VCaP (cell line): Measurements from ENCODE around the gene CBX6.

ENCODE experiments used
- H3K27ac ChIP-seq: fragments of 450-650 bp; 2 replicates; pipeline ENCODE4 v1.5.1; 2017
- CTCF ChIP-seq: fragments of 450-650 bp; conservative IDR thresholded peaks from 2 replicates; pipeline ENCODE4 v1.5.1; 2017; ENCODE audit warnings: mild to moderate bottlenecking, moderate library complexity

Gene CBX6

DNA sequence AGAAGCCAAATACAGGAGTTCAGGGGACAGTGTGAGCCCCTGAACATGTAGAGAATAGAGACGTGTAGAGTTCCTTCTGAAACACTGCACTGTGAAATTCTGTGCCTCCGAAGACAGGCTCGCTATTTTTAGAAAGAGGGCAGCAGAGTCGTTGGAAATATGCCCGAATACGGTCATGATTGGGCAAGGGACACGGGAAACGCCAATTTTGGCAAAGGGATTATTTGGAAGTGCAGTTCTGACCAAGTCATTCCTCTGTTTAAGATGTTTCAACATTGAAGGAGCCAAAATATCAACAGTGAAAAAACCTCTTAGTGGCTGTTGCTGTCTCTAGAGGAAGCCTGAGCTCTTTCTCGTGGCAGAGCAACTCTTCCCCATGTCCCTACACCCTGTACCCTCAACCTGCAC, 9.5 kb upstream of the CBX6 start:
- peak overlapping the region; percentile 45 for H3K27ac ChIP-seq
- TF ChIP-seq CTCF, result no peak

DNA sequence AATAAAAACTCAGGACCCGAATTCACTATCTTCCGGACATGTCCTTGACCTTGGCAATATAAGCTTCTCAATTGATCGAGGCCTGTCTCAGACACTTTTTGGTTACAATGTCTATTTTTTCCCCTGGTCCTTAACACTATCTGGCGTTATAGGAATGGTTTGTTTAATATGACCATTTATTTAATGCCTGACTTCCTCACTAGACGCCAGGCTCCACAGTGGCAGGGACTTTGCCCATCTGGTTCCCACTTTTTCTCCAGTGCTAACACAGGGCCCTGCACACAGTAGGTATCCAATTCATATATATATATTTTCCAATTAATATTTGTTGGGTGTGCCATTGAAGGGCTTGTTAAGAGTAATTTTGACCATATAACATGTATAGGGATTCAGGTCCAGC, 7.9 kb upstream of the CBX6 start:
- no peak overlapping the region for H3K27ac ChIP-seq

DNA sequence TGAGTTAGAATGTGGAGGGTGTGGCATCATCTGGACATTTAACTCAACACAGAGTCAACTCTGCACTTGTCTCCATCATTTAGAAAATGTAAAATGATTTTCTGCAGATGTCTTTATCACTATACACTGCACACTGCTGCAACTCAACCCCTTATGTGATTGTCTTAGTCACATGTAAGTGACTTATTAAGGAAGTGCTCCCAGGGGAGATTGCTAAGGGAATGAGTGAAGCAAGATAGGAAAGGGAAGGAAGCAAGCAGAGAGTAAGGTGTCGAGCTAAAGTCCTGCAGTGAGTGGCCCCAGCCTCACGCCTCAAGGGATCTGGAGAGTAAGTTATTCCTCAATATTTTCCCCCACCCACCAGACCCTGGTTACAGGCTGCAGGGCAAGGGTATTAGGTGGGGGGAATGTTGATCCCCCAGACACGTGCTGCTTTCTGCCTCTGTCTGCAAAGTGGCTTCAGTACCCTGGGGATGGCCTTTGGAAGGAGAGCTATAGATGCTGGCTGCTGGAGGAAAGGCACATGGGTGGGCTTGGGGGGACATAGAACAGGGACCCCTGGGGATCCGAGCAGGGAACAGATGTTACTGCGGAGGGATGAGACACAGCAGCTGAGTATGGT, 7.2 kb upstream of the CBX6 start:
- no peak overlapping the region for H3K27ac ChIP-seq
- TF ChIP-seq CTCF, result no peak

More for the DNA sequence above, 7.9 kb upstream of the CBX6 start:
- TF ChIP-seq CTCF, result no peak

DNA sequence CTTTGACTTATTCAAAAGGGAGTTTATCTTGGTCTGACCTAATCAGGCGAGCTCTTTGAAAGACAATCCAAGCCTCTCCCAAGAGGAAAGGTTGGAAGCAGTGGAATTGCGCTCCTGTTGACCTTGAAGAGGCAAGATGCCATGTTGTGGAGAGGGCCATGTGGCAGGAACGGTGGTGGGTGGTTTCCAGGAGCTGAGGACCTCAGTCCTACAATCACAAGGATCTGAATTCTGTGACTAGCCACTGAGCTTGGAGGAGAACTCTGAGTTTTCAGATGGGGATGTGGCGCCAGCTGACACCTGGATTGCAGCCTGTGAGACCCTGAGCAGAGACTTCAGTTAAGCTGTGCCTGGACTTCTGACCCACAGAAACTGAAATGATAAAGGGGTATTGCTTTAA, 6.0 kb upstream of the CBX6 start:
- no peak overlapping the region for H3K27ac ChIP-seq
- TF ChIP-seq CTCF, result no peak

GRCh38 chr22:38874529-38875222, 2.7 kb upstream of the CBX6 start:
- TF ChIP-seq CTCF, result no peak
- H3K27ac ChIP-seq, result no peak overlapping the region

DNA sequence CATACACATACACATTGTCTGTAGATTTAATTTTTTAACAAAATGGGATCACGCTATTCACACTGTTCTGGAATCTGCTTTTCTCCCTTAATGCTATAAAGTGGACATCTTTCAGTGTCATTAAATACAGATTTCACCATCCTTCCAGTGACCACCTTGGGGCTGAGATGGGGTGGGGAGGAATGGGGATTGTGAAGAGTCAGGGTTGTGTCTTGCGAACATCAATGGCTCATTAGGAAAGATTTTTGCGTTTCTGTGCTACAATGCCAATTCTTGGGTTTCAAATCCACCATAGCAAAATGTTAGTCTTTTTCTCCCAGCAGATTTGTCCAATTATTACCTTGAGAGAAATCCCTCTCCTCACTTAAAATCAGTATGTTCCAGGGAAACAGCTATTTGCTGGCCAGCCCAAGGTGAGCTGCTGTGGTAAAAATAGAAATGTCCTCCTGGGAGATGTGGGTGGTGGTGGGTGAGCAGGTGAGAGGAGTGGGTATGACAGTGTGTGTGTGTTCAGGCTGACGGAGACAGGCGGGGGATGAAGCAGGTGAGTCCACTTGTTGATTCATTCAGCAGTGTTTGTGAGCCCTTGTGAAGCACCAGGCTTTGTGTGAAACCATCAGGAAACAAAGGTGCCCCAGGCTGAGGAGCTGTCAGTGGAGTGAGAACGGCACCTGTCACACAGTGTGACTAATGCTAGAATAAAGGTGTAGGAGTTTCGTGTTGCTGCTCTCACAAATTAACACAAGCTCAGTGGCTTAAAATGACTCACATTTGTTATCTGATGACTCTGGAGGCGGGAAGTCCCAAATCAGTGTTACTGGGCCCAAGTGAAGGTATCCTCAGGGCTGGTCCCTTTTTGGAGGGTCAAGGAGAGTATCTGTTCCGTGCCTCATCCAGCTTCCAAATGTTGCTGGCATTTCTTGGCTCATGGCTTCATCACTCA, 1.7 kb upstream of the CBX6 start:
- peak overlapping the region; percentile 98 for H3K27ac ChIP-seq
- TF ChIP-seq CTCF, result no peak

- H3K27ac ChIP-seq, result peak overlapping the region; percentile 98
- TF ChIP-seq CTCF, result no peak
Measured at GRCh38 chr22:38872831-38873248, 824 bp upstream of the CBX6 start.
